ENCODE data around the gene TRA2A. TPM values are rescaled to one million over a fixed set of nuclear protein-coding genes. Genes with fewer than 3 reads are reported as not detected.
A peak's percentile ranks its signal among the peaks of the same experiment; 100 is the strongest.

The TRA2A gene
- total and polyA plus RNA-seq, 10 of the 15 experiments (the other 5 are each of a cell fraction or from before 2014, with no cell fraction given), result 25.0 to 224 (median 91.3) TPM

DNA sequence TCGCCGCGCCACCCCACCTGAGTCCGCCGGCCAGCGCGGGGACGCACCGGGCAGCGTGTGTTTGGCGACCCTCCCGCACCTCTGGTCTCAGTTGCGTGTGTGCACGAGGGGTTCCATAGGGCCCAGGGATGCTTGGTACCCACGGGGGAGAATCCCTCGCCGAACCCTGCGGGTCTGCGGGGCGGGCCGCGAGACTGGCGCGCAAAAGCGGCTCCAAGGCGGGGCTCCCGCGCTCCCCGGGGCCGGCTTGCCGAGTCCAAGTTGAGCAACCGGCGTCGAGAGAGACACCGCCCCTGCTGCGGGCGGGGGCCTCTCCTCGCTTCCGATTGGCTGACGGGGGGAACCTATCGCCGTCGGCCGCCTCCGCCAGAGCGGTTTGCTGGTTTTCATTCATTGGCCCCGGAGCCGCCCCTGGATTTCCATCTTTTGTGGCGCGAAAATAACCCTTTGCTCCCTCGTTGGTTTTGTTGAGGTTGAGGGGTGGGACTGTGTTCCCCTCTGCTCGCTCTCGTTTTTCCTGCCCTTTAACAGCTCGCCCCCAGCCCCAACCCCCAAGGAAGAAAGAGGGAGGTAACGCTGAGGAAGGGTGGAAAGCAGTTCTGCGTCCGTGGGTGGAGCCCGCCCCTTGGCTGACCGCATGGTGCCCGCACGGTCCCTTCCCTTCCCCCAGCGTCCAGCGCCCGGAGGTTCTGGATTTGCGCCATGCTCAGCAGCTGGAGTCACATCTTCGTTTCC is 57.5 kb downstream of the TRA2A start (continued):
- no peak for TF ChIP-seq STAT1 (conservative IDR thresholded peaks at IDR 0.05)
- TF ChIP-seq SPI1 (IDR thresholded peaks at IDR 0.05; ENCODE audit: borderline replicate concordance, insufficient read depth, low read depth, low read length), result no peak
- no peak for TF ChIP-seq NRF1 (conservative IDR thresholded peaks at IDR 0.05; ENCODE audit: low read depth, low read length)
- TF ChIP-seq MEF2A (IDR thresholded peaks at IDR 0.05; ENCODE audit: insufficient read depth, low read depth, low read length), result no peak
- no peak for TF ChIP-seq CHD4 (IDR thresholded peaks at IDR 0.05)
- TF ChIP-seq RUNX3 (IDR thresholded peaks at IDR 0.05; ENCODE audit: low read length), result peak; percentile 85
- TF ChIP-seq ZNF24 (IDR thresholded peaks at IDR 0.05), result no peak; the same call in 1 of the 2 replicates
- TF ChIP-seq IRF4 (IDR thresholded peaks at IDR 0.05; ENCODE audit: low read depth, low read length), result no peak
- TF ChIP-seq TCF3 (IDR thresholded peaks at IDR 0.05; ENCODE audit: borderline replicate concordance, insufficient read depth, low read depth, low read length), result no peak
- TF ChIP-seq MEF2B (IDR thresholded peaks at IDR 0.05; ENCODE audit: partially characterized antibody, poor library complexity, severe bottlenecking), result no peak
- peak; percentile 62; the same call in 1 of the 2 replicates for TF ChIP-seq CBX5 (IDR thresholded peaks at IDR 0.05; ENCODE audit: low read depth)
- TF ChIP-seq EGR1 (IDR thresholded peaks at IDR 0.05; ENCODE audit: borderline replicate concordance in 1 of 2, low read depth in 2 of 2, low read length in 2 of 2), result peak in 1 of 2 experiments; percentile 72; a peak in 2 of 3 replicates
- TF ChIP-seq EP300 (IDR thresholded peaks at IDR 0.05; ENCODE audit: borderline replicate concordance in 1 of 2, control insufficient read depth in 1 of 2, low read depth in 2 of 2, low read length in 2 of 2), result no peak
- no peak for TF ChIP-seq SIX5 (IDR thresholded peaks at IDR 0.05; ENCODE audit: low read depth, low read length, severe bottlenecking)
- no peak for TF ChIP-seq ZZZ3 (IDR thresholded peaks at IDR 0.05; ENCODE audit: control insufficient read depth, insufficient read length, low read depth)
- TF ChIP-seq, protein P1, sequence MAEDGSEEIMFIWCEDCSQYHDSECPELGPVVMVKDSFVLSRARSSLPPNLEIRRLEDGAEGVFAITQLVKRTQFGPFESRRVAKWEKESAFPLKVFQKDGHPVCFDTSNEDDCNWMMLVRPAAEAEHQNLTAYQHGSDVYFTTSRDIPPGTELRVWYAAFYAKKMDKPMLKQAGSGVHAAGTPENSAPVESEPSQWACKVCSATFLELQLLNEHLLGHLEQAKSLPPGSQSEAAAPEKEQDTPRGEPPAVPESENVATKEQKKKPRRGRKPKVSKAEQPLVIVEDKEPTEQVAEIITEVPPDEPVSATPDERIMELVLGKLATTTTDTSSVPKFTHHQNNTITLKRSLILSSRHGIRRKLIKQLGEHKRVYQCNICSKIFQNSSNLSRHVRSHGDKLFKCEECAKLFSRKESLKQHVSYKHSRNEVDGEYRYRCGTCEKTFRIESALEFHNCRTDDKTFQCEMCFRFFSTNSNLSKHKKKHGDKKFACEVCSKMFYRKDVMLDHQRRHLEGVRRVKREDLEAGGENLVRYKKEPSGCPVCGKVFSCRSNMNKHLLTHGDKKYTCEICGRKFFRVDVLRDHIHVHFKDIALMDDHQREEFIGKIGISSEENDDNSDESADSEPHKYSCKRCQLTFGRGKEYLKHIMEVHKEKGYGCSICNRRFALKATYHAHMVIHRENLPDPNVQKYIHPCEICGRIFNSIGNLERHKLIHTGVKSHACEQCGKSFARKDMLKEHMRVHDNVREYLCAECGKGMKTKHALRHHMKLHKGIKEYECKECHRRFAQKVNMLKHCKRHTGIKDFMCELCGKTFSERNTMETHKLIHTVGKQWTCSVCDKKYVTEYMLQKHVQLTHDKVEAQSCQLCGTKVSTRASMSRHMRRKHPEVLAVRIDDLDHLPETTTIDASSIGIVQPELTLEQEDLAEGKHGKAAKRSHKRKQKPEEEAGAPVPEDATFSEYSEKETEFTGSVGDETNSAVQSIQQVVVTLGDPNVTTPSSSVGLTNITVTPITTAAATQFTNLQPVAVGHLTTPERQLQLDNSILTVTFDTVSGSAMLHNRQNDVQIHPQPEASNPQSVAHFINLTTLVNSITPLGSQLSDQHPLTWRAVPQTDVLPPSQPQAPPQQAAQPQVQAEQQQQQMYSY (CRISPR knock-in tag; IDR thresholded peaks at IDR 0.05), result no peak
- no peak for TF ChIP-seq YBX1 (IDR thresholded peaks at IDR 0.05)
- no peak for TF ChIP-seq JUNB (IDR thresholded peaks at IDR 0.05)
- TF ChIP-seq SRF (IDR thresholded peaks at IDR 0.05; ENCODE audit: low read depth in 2 of 2, low read length in 2 of 2), result no peak
- TF ChIP-seq BCL11A (IDR thresholded peaks at IDR 0.05; ENCODE audit: low read depth, low read length), result no peak
- TF ChIP-seq DPF2 (IDR thresholded peaks at IDR 0.05), result peak; percentile 61; the same call in 1 of the 2 replicates
- peak; percentile 42; the same call in 1 of the 2 replicates for TF ChIP-seq MTA2 (IDR thresholded peaks at IDR 0.05; ENCODE audit: low read depth)
- TF ChIP-seq ZNF207 (IDR thresholded peaks at IDR 0.05; ENCODE audit: borderline replicate concordance), result no peak
- TF ChIP-seq BACH1 (IDR thresholded peaks at IDR 0.05; ENCODE audit: borderline replicate concordance), result peak; percentile 91
- no peak for TF ChIP-seq HCFC1 (IDR thresholded peaks at IDR 0.05; ENCODE audit: low read length)
- TF ChIP-seq BMI1 (IDR thresholded peaks at IDR 0.05; ENCODE audit: borderline replicate concordance), result no peak
- TF ChIP-seq POLR2AphosphoS5 (IDR thresholded peaks at IDR 0.05; ENCODE audit: low read length), result peak; percentile 69; the same call in 1 of the 2 replicates
- TF ChIP-seq FOXM1 (IDR thresholded peaks at IDR 0.05; ENCODE audit: low read depth, low read length), result no peak

All from GM12878 (cell line).